ENCODE data around the gene LYSET. TPM values are rescaled to one million over a fixed set of nuclear protein-coding genes. Genes with fewer than 3 reads are reported as not detected.

LYSET gene
- total RNA-seq, 4 donors from 2014 or later = 9.4 to 26.9 (median 17.3) TPM

DNA sequence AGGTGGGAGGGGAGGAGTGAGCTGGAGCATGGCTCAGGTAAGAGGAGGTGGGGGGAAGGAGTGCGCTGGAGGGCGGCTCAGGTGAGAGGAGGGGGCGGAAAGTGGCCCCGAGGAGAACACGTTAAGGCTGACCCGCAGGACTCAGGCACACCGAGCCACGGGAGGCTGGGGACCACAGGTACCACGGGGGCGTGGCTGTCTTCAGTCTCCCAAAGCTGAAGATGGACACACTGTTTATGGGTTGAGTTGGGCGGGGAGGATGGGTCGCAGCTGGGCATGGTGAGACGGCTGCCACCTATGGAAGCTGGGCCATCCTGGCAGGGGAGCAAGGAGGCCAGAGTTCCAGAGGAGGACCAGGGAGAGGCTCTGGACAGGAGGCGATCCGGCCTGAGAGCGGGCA, 45.4 kb downstream of the LYSET start:
- TF ChIP-seq, protein P1, sequence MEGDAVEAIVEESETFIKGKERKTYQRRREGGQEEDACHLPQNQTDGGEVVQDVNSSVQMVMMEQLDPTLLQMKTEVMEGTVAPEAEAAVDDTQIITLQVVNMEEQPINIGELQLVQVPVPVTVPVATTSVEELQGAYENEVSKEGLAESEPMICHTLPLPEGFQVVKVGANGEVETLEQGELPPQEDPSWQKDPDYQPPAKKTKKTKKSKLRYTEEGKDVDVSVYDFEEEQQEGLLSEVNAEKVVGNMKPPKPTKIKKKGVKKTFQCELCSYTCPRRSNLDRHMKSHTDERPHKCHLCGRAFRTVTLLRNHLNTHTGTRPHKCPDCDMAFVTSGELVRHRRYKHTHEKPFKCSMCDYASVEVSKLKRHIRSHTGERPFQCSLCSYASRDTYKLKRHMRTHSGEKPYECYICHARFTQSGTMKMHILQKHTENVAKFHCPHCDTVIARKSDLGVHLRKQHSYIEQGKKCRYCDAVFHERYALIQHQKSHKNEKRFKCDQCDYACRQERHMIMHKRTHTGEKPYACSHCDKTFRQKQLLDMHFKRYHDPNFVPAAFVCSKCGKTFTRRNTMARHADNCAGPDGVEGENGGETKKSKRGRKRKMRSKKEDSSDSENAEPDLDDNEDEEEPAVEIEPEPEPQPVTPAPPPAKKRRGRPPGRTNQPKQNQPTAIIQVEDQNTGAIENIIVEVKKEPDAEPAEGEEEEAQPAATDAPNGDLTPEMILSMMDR (IDR thresholded peaks at IDR 0.05; ENCODE audit: low read depth) = no peak

DNA sequence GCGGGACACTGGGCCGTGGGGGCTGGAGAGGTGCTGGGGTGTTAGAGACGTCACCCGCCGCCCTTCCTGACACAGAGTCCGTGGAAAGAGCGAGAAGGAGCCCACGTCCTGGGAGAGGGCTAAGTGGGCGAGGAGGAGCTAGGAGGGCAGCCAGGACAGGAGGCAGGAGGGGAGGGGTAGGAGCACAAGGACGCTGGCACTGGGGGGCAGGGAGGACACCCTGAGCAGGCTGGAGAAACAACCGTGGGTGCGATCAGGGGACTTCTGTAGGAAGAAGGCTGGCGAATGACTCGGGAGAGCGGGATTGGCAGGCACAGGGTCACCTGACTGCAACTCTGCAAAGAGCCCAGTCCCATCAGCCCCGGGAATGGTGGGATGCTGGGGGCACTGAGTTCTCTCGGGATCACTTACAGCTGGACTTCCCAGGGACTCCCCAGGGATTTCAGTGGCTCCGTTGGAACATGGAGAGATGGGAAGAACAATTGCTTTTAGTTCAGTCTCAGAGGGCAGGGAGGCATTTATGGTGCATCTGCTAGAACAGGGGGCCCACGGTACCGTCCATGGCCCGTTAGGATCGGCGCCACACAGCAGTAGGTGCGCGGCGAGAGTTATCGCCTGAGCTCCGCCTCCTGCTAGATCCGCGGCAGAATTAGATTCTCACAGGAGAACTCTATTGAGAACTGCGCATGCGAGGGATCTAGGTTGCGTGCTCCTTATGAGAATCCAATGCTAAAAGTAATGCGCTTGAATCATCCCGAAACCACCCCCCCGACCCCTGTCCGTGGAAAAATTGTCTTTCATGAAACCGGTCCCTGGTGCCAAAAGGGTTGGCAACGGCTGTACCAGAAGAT, 46.2 kb downstream of the LYSET start:
- TF ChIP-seq, protein P1 (IDR thresholded peaks at IDR 0.05; ENCODE audit: low read depth) = no peak

DNA sequence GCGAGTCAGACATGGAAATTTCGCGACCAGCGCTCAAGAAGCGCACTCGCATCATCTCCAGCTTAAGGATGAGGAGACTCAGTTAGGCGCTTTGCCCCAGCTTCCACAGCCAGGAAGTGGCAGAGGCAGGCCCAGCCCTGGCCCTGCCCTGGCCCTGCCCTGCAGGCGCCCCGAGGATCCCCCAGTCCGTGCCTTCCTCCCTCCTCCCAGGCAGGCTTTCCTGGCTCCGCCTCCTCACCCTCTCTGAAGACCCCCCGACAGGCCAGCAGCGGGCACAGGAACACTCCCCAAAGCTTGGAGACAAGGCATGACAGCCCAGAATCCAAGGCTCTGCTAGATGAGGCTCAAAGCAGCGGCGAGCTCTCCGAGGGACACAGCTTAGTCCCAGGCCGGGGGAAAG, 47.0 kb downstream of the LYSET start:
- TF ChIP-seq, protein P1 (IDR thresholded peaks at IDR 0.05; ENCODE audit: low read depth) = no peak

DNA sequence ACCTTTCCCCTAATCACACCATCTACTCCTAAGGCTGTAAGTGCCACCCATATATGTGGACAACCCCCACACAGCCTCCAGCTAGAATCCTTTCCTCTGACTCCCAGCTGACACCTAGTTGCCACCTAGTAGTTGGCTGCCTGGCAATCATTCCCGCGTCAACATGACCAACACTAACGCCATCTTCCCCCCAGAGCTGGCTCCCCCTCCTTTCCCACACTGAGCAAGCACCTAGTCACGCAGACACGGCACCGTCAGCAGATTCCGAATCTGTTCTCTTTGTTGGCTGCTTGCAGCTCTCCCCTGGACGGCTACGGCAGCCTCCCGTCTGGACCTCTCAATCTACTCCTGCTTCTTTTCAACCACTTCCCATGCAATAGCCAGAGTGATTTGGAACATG, 49.7 kb downstream of the LYSET start:
- TF ChIP-seq, protein P1 (IDR thresholded peaks at IDR 0.05; ENCODE audit: low read depth) = no peak

Other genes starting within 250 kb of the LYSET start
- gene ITPK1, start 69.4 kb upstream of the LYSET start, total RNA-seq = 100 to 1,000 TPM in 1 of 4 donors, 10 to 100 TPM in 3; 53.4 to 109 (median 60.3) TPM
- 10 to 100 TPM; 12.6 to 31.6 (median 27.4) TPM for gene MOAP1, start 420 bp upstream of the LYSET start, total RNA-seq
- gene GON7, start 21.7 kb downstream of the LYSET start, total RNA-seq = 10 to 100 TPM in 3 of 4 donors, 1 to 10 TPM in 1; 8.9 to 12.7 (median 11.5) TPM
- gene UBR7, start 21.9 kb downstream of the LYSET start, total RNA-seq = 10 to 100 TPM; 20.4 to 30.8 (median 25.8) TPM
- 10 to 100 TPM; 20.1 to 37.0 (median 23.7) TPM for gene BTBD7, start 147.7 kb downstream of the LYSET start, total RNA-seq
- not detected for gene COX8C, start 161.9 kb downstream of the LYSET start, total RNA-seq
- gene UNC79, start 245.6 kb downstream of the LYSET start, total RNA-seq = under 1 TPM; 0.16 to 0.75 (median 0.28) TPM

Measured in subcutaneous adipose tissue (tissue), 4 donors.